K562 (cell line): ENCODE measurements around the gene MED14. TPM values are rescaled to one million over a fixed set of nuclear protein-coding genes. Genes with fewer than 3 reads are reported as not detected.
A peak's percentile ranks its signal among the peaks of the same experiment; 100 is the strongest.

Experiments
- ATAC-seq: fragments of 200-7000 bp; cut with Tn5 transposase; 3 replicates; pipeline ENCODE4 v1.9.1; 2020; ENCODE audit warnings: moderate library complexity
- BruUV-seq: library from RNA; stranded (reverse); fragments of 400-500 nt; replicated peaks from 2 replicates; lab custom pipeline; 2021; lab: Mats Ljungman, UMichigan
- CTCF ChIA-PET: fragments of 300-600 bp; formaldehyde crosslinking; extraction: SDS; loops from one replicate; lab custom pipeline; 2021; ENCODE audit warnings: low intra/inter-chr PET ratio; lab: Yijun Ruan, JAX
- POLR2A ChIA-PET: fragments of 300-600, 350-650 bp; sonication (Branson Sonifier 250); formaldehyde crosslinking; extraction: SDS; loops from one replicate; lab custom pipeline; 2021; ENCODE audit warnings: antibody characterized with exemption, inconsistent platforms; lab: Yijun Ruan, JAX
- DNase-seq, 4 experiments: peaks; one replicate each; pipeline versions ENCODE4 v3.0.0 to v3.0.0-alpha.2; 2011 to 2018; ENCODE audit warnings: low spot score in 3 of 4, mixed read lengths in 3 of 4; ENCODE audit errors: extremely low read depth in 1 of 4
- FAIRE-seq: peaks from 2 replicates; lab custom pipeline; 2011; peaks lifted over from hg19 to GRCh38; lab: Jason Lieb, UNC
- H2AFZ ChIP-seq: 2 replicates; pipeline ENCODE4 v1.6.0; 2011; ENCODE audit warnings: low read depth, low read length, control low read depth, inconsistent platforms
- H3K27ac ChIP-seq: fragments of 200-600 bp; 3 replicates; pipeline ENCODE4 v1.8.0; 2011; ENCODE audit warnings: low read depth, mild to moderate bottlenecking, control low read depth, inconsistent platforms, low read length, moderate library complexity, mixed read lengths; ENCODE audit errors: extremely low read depth
- H3K27me3 ChIP-seq, 2 experiments: fragments of 300-600 bp in 1 of 2; 2 replicates in 1 of 2; 3 replicates in 1 of 2; pipeline versions ENCODE4 v1.6.0 to v1.8.0; 2011; ENCODE audit warnings: inconsistent platforms in 2 of 2, low read length in 2 of 2, mild to moderate bottlenecking in 1 of 2, mixed read lengths in 1 of 2, moderate library complexity in 1 of 2; ENCODE audit not compliant: control insufficient read depth in 2 of 2, insufficient read depth in 2 of 2
- H3K36me3 ChIP-seq: fragments of 300-600 bp; 3 replicates; pipeline ENCODE4 v1.8.0; 2011; ENCODE audit warnings: mild to moderate bottlenecking, low read length, inconsistent platforms; ENCODE audit not compliant: control insufficient read depth, insufficient read depth
- H3K4me1 ChIP-seq, 2 experiments: fragments of 200-600 bp in 1 of 2; replicated peaks in 1 of 2; 2 replicates in 1 of 2; 3 replicates in 1 of 2; pipeline versions ENCODE4 v1.5.1 to v1.8.0; 2011; ENCODE audit warnings: inconsistent platforms in 2 of 2, low read length in 2 of 2, mild to moderate bottlenecking in 1 of 2, mixed read lengths in 1 of 2, moderate library complexity in 1 of 2; ENCODE audit not compliant: control insufficient read depth in 2 of 2, insufficient read depth in 2 of 2
- H3K4me2 ChIP-seq: 2 replicates; pipeline ENCODE4 v1.6.1; 2011; ENCODE audit warnings: low read length, control low read depth, inconsistent platforms, mixed read lengths; ENCODE audit not compliant: insufficient read depth
- H3K4me3 ChIP-seq: fragments of 200-600 bp; sonication (generic), shearing (Covaris generic); 2 replicates; pipeline ENCODE4 v1.5.1; 2016; ENCODE audit warnings: control low read depth, inconsistent platforms
- H3K79me2 ChIP-seq: fragments of 200-600 bp; 3 replicates; pipeline ENCODE4 v1.8.0; 2011; ENCODE audit warnings: low read length, inconsistent platforms; ENCODE audit not compliant: control insufficient read depth, insufficient read depth
- H3K9ac ChIP-seq, 2 experiments: 2 replicates each; pipeline versions ENCODE4 v1.6.0 to v1.6.1; 2011; ENCODE audit warnings: low read depth in 2 of 2, low read length in 2 of 2, control low read depth in 1 of 2, inconsistent platforms in 1 of 2, mild to moderate bottlenecking in 1 of 2, mixed read lengths in 1 of 2; ENCODE audit not compliant: insufficient read depth in 1 of 2
- H3K9me1 ChIP-seq: one replicate; pipeline ENCODE4 v1.6.0; 2011; ENCODE audit warnings: inconsistent platforms, mild to moderate bottlenecking, low read length, moderate library complexity; ENCODE audit not compliant: control insufficient read depth, insufficient read depth
- H3K9me3 ChIP-seq: replicated peaks from 2 replicates; pipeline ENCODE4 v1.5.1; 2011; ENCODE audit warnings: low read depth, low read length, inconsistent platforms; ENCODE audit not compliant: control insufficient read depth, insufficient read depth
- H4K20me1 ChIP-seq: replicated peaks from 2 replicates; pipeline ENCODE4 v1.6.1; 2011; ENCODE audit warnings: low read length, inconsistent platforms, mixed read lengths; ENCODE audit not compliant: control insufficient read depth, insufficient read depth
- CBFA2T3 ChIP-seq: fragments of 450-650 bp; IDR thresholded peaks from 2 replicates; pipeline ENCODE4 v1.6.1; 2017
- CBX5 ChIP-seq: IDR thresholded peaks from 2 replicates; pipeline ENCODE4 v1.6.1; 2014; ENCODE audit warnings: low read depth, borderline replicate concordance
- CTBP1 ChIP-seq: fragments of 450-650 bp; IDR thresholded peaks from 2 replicates; pipeline ENCODE4 v1.6.1; 2016; ENCODE audit warnings: borderline replicate concordance
- FOS ChIP-seq: IDR thresholded peaks from 3 replicates; pipeline ENCODE4 v1.6.1; 2011; ENCODE audit not compliant: insufficient read length; ENCODE audit errors: extremely low read depth
- HMGN3 ChIP-seq: IDR thresholded peaks from 2 replicates; pipeline ENCODE4 v1.6.1; 2011; ENCODE audit warnings: borderline replicate concordance, low read depth, mild to moderate bottlenecking, mixed read lengths, low read length; ENCODE audit not compliant: insufficient read length; ENCODE audit errors: extremely low read depth
- NFE2 ChIP-seq: IDR thresholded peaks from 2 replicates; pipeline ENCODE4 v1.6.1; 2014; ENCODE audit warnings: antibody characterized with exemption, low read depth
- NFIX ChIP-seq: fragments of 250-450 bp; sonication (Bioruptor Pico); IDR thresholded peaks from 2 replicates; pipeline ENCODE4 v1.4.0; 2020; ENCODE audit warnings: low read depth, mild to moderate bottlenecking, moderate library complexity
- POLR2G ChIP-seq: fragments of 200-400 bp; formaldehyde crosslinking; IDR thresholded peaks from 2 replicates; pipeline ENCODE4 v1.6.1; 2017; ENCODE audit warnings: low read depth, mild to moderate bottlenecking, antibody characterized with exemption, low read length, moderate library complexity
- SMARCA5 ChIP-seq: fragments of 450-650 bp; IDR thresholded peaks from 2 replicates; pipeline ENCODE4 v1.6.1; 2016
- SMARCC2 ChIP-seq: fragments of 450-650 bp; IDR thresholded peaks from 2 replicates; pipeline ENCODE4 v1.6.1; 2017; ENCODE audit warnings: antibody characterized with exemption, moderate library complexity, mild to moderate bottlenecking, low read depth
- SREBF1 ChIP-seq: fragments of 150-350 bp; IDR thresholded peaks from 2 replicates; pipeline ENCODE4 v1.6.1; 2014; ENCODE audit warnings: antibody characterized with exemption, low read depth, low read length, borderline replicate concordance
- ZFPM2 ChIP-seq: fragments of 250-450 bp; sonication (Bioruptor Pico); IDR thresholded peaks from 2 replicates; pipeline ENCODE4 v1.5.1; 2022; ENCODE audit warnings: mild to moderate bottlenecking
- ZZZ3 ChIP-seq: fragments of 450-650 bp; IDR thresholded peaks from 2 replicates; pipeline ENCODE4 v1.6.1; 2016; ENCODE audit warnings: antibody characterized with exemption, mild to moderate bottlenecking, moderate library complexity
- WGBS: fragments of 100-300 bp; shearing (Covaris generic); methylation state at CpG from one replicate; pipeline ENCODE4 v1.1.6; 2016; ENCODE audit warnings: low coverage, mixed read lengths; ENCODE audit not compliant: insufficient coverage; ENCODE audit errors: missing lambda C conversion rate; 5-methylcytosine and 5-hydroxymethylcytosine counted together
- in situ Hi-C: fragments of 300-500 bp; cut with MboI; formaldehyde crosslinking; loops from 4 replicates; pipeline ENCODE4 v1.15.0; 2018; ENCODE audit warnings: inconsistent platforms, mixed read lengths
- intact Hi-C: fragments of 100-400 bp; cut with micrococcal nuclease; formaldehyde crosslinking; loops from 2 replicates; pipeline ENCODE4 v1.14.2; 2022
- polyA plus RNA-seq, 8 experiments: library from polyadenylated mRNA; depleted of rRNA in 4 of 8; stranded (reverse) in 5 of 8; unstranded in 3 of 8; fragments of >200 nt; fragmentation: Nextera tagmentation in 2 of 8; fragmentation: Illumina TruSeq in 1 of 8; extraction: Ambion mirVana in 2 of 8; extraction: Trizol in 1 of 8; gene quantifications; 2 replicates each; pipeline versions ENCODE4 v1.2.1 to v1.2.3, GENCODE V29; 2011 to 2014; ENCODE audit warnings: inconsistent platforms in 1 of 8, missing spikeins in 1 of 8
- total RNA-seq, 7 experiments: library from RNA; depleted of rRNA in 6 of 7; stranded (reverse); fragments of >200 nt in 6 of 7; fragmentation: Illumina TruSeq in 2 of 7; extraction: Trizol in 2 of 7; gene quantifications; 2 replicates each; pipeline versions ENCODE4 v1.2.1 to v1.2.3, GENCODE V29; 2011 to 2021; ENCODE audit warnings: low replicate concordance in 1 of 7
- TF ChIP-seq, protein P1 (sequence below): fragments of 450-650 bp; conservative IDR thresholded peaks from 2 replicates; pipeline ENCODE4 v1.6.1; 2016; ENCODE audit warnings: missing genetic modification characterization, low read depth, mild to moderate bottlenecking, control low read depth, missing compliant biosample characterization
- TF ChIP-seq, protein P2 (sequence below): fragments of 250-450 bp; sonication (Bioruptor Pico); IDR thresholded peaks from 2 replicates; pipeline ENCODE4 v1.5.0; 2020; ENCODE audit warnings: mild to moderate bottlenecking
- TF ChIP-seq, protein P3 (sequence below): fragments of 250-450 bp; sonication (Bioruptor Pico); IDR thresholded peaks from 2 replicates; pipeline ENCODE4 v1.9.0; 2021; ENCODE audit warnings: mild to moderate bottlenecking

The MED14 gene
- total and polyA plus RNA-seq, 9 of the 15 experiments (the other 6 are each of a cell fraction or from before 2014, with no cell fraction given): 9.2 to 35.3 (median 18.7) TPM

DNA sequence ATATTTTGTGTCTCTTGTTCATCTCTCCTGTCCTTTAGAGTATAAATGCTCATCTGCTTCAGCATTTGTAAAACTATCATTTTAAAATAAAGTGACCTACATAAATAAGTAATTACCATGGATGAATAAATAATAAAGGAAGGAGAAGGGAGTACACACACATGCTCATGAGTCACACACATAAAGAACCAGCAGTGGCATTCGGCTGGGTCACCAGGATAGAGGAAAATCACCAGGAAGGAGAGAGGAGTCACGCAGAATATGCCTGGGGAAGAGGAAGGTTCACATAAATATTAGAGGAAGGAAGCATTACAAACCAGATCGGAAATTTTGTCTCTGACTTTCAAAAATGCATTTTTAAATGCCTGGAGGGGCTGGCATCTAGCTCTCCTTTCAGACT is 38.5 kb upstream of the MED14 start:
- ChIA-PET POLR2A (no interaction called here), CTCF (no interaction called here)
- Histone ChIP-seq H4K20me1 (no peaks in the 10 kb centered on the region), H3K9me1 (no peaks in the 10 kb centered on the region), H3K27me3 (no peaks in the 10 kb centered on the region), H3K4me3 (no peak overlapping the region), H3K9ac (no peak overlapping the region), H3K4me1 (no peaks in the 10 kb centered on the region), H3K36me3 (no peaks in the 10 kb centered on the region), H3K79me2 (no peaks in the 10 kb centered on the region), H3K9me3 (no peaks in the 10 kb centered on the region), H3K27ac (no peak overlapping the region), H2AFZ (peak overlapping the region; percentile 48), H3K4me2 (no peak overlapping the region)
- FAIRE-seq (no peak), DNase-seq (no peak), ATAC-seq (no peak)
- intact Hi-C loops (no loop called here), in situ Hi-C loops (no loop called here)
- no TSS peak for BruUV-seq
- TF ChIP-seq, protein P1, sequence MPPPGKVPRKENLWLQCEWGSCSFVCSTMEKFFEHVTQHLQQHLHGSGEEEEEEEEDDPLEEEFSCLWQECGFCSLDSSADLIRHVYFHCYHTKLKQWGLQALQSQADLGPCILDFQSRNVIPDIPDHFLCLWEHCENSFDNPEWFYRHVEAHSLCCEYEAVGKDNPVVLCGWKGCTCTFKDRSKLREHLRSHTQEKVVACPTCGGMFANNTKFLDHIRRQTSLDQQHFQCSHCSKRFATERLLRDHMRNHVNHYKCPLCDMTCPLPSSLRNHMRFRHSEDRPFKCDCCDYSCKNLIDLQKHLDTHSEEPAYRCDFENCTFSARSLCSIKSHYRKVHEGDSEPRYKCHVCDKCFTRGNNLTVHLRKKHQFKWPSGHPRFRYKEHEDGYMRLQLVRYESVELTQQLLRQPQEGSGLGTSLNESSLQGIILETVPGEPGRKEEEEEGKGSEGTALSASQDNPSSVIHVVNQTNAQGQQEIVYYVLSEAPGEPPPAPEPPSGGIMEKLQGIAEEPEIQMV (tag): no peak
- TF ChIP-seq, protein P2, sequence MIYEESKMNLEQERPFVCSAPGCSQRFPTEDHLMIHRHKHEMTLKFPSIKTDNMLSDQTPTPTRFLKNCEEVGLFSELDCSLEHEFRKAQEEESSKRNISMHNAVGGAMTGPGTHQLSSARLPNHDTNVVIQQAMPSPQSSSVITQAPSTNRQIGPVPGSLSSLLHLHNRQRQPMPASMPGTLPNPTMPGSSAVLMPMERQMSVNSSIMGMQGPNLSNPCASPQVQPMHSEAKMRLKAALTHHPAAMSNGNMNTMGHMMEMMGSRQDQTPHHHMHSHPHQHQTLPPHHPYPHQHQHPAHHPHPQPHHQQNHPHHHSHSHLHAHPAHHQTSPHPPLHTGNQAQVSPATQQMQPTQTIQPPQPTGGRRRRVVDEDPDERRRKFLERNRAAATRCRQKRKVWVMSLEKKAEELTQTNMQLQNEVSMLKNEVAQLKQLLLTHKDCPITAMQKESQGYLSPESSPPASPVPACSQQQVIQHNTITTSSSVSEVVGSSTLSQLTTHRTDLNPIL (CRISPR knock-in tag): no peak
- TF ChIP-seq HMGN3 (no peak), CTBP1 (no peak), SREBF1 (no peak), ZZZ3 (no peak), CBFA2T3 (no peak), NFIX (no peak), SMARCC2 (no peak), NFE2 (no peak), CBX5 (no peak), FOS (no peak), ZFPM2 (CRISPR knock-in tag) (no peak), POLR2G (no peak), SMARCA5 (no peak)
- TF ChIP-seq, protein P3, sequence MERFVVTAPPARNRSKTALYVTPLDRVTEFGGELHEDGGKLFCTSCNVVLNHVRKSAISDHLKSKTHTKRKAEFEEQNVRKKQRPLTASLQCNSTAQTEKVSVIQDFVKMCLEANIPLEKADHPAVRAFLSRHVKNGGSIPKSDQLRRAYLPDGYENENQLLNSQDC (CRISPR knock-in tag): no peak
- 19% methylated on average over 3 of the region's 3 CpGs for WGBS
